Transverse colon (tissue), 4 donors: ENCODE data around the gene GNS.
"Not testable (repeated sequence)": the region's sequence is repeated elsewhere in the genome, so short reads cannot be mapped to it uniquely, and the experiment has no call there.

ENCODE experiments used
- CTCF ChIP-seq, 5 experiments: fragments of 200-600 bp in 3 of 5; fragments of 450-650 bp in 2 of 5; sonication (generic) in 3 of 5; IDR thresholded peaks; 1 replicate in 2 of 5; 2 replicates in 3 of 5; pipeline ENCODE4 v1.5.1; 2016 to 2017; ENCODE audit warnings: antibody characterized with exemption in 5 of 5, inconsistent platforms in 3 of 5, mild to moderate bottlenecking in 2 of 5, moderate library complexity in 1 of 5
- POLR2AphosphoS5 ChIP-seq, 3 donors: sonication (generic); formaldehyde crosslinking; IDR thresholded peaks; one replicate each; pipeline ENCODE4 v1.6.1; 2016; ENCODE audit warnings: antibody characterized with exemption in 3 of 3

- TF ChIP-seq CTCF, POLR2AphosphoS5 (IDR thresholded peaks at IDR 0.05): not testable (repeated sequence)
These were observed 16.0 kb upstream of the GNS start for GRCh38 chr12:64775147-64775736.
